GM19239 (cell line): ENCODE results near the gene ERGIC1.
"Not testable (repeated sequence)": the region's sequence is repeated elsewhere in the genome, so short reads cannot be mapped to it uniquely, and the experiment has no call there.

Source experiments
- DNase-seq: peaks from one replicate; pipeline ENCODE4 v3.0.0; 2011; ENCODE audit warnings: low spot score; ENCODE audit not compliant: insufficient read length
- FAIRE-seq: peaks from 2 replicates; lab custom pipeline; 2011; peaks lifted over from hg19 to GRCh38; lab: Jason Lieb, UNC

The ERGIC1 gene

DNA sequence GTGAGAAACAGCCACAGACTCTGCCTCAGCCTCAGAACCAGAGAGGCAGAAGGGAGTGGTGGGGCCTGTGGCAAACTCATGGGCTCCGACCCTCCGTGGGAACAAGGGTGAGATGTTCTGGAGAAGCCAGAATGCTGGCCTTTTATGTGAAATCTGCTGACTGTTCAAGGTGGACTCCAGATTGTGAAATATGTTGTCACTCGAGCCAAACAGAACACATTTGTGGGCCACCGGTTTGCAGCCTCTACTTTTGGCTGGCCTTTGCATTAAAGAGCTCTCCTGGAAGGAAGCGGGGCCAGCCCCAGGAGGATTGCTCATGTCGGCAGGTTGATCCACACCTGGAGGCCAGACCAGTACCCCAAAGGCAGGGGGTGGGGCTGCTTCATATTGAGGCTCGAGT, 62.4 kb downstream of the ERGIC1 start:
- DNase-seq (no peak), FAIRE-seq (no peak)

DNA sequence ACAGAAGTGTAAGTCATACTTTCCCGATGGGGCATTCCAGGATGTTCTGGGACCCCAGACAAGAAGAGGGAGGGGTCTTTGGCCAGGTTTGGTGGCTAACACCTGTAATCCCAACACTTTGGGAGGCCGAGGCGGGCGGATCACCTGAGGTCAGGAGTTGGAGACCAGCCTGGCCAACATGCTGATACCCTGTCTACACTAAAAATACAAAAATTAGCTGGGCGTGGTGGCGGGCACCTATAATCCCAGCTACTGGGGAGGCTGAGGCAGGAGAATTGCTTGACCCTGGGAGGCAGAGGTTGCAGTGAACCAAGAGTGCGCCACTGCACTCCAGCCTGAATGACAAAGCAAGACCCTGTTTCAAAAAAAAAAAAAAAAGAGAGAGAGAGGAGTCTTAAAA, 63.0 kb downstream of the ERGIC1 start:
- not testable (repeated sequence) for FAIRE-seq, DNase-seq

DNA sequence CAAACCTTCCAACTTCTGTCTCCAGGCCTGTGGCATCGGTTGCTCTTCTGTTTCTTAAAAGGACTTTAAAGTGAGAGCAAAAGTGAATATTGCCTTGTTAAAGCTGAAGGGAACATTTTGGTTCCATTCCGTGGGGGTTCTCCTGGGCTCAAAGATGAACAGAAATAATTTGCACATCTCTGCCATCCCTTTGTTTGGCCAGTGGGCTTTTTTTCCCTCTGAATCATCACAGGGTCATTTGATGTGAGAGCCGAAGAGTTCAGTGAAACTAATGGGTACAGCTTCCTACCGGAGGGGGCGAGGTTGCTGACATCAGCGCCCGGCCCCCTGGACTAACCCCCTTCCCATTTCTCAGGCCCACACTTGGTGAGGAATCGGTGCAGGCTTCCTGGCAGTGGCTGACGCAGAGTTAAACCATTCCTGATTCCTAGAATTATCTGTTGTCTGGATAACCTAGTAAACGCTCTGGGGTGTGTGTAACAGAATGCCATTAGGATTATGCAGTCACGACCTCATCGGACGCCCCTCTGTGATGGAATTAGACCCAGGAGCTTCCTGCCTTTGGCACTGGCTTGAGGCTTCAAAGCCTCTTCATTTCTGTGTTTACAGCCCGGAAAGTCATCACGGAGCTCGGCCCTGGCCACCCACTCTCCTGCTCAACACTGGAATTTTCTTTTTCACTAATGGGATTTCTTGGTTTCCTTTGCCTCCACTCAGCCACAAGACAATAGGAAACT, 63.6 kb downstream of the ERGIC1 start:
- FAIRE-seq (no peak), DNase-seq (no peak)

DNA sequence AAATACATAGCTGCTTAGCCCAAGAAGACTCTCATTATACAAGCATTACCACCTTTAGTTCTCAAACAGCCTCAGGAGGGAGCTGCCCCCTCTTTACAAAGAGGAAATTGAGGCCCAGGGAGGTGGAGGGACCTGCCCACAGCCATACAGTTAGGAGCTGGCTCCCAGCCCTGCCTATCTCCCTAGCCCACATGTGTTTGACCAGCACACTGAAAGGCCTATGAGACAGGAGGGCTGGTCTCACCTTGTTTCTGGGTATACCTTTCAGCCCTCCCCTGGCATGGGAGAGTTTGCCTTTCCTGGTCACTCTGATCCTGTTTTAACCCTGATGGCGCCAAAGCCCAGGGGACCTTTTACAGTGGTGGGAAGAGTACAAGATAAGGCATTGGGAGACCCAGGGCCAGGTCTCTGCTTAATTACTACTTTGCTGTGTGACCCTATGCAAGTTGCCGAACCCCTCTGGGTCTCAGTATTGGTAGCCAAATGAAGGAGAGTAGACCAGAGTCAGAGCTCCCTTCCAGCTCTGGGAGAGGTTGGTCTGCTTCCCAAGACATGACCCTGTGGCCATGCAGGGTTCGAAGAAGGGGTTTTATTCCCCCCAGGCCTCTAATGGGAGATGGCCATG, 64.3 kb downstream of the ERGIC1 start:
- no peak for DNase-seq
- no peak for FAIRE-seq

DNA sequence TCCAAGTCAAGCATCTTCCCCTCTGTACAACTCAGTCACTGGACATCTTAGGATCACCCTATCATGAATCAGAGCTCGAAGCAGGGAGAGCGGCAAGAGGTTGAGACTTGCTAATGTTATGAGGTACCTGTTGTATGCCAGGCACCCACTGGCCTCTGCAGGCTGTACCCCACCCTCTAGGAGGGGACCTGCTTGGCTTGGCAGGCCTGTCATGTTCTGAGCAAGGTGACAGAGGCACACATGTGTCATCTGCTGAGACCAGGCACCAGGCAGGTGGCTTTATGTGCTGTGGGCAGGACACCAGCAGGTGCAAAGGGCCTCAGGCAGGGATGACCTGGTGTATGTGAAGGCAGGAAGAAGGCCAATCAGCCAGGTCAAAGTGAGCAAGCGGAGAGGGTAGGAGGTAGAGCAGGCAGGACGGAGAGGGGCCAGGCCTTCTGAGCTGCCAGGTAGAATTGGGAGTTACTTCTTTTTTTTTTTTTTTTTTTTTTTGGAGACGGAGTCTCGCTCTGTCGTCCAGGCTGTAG, 64.9 kb downstream of the ERGIC1 start:
- DNase-seq, result no peak
- FAIRE-seq, result no peak

DNA sequence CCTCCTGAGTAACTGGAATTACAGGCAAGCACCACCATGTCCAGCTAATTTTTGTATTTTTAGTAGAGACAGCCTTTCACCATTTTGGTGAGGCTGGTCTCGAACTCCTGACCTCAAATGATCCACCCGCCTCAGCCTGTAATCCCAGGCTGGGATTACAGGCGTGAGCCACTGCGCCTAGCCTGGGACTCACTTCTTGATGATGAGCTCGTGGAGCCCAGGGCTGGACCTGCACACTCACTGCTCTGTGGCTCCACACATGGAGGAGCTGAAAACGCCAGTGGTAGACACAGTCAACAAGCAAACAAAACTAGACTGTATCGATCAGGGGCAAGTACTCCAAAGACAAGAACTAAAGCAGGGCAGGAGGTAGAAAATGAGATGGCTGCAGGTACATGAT, 65.4 kb downstream of the ERGIC1 start:
- FAIRE-seq (no peak), DNase-seq (no peak)

DNA sequence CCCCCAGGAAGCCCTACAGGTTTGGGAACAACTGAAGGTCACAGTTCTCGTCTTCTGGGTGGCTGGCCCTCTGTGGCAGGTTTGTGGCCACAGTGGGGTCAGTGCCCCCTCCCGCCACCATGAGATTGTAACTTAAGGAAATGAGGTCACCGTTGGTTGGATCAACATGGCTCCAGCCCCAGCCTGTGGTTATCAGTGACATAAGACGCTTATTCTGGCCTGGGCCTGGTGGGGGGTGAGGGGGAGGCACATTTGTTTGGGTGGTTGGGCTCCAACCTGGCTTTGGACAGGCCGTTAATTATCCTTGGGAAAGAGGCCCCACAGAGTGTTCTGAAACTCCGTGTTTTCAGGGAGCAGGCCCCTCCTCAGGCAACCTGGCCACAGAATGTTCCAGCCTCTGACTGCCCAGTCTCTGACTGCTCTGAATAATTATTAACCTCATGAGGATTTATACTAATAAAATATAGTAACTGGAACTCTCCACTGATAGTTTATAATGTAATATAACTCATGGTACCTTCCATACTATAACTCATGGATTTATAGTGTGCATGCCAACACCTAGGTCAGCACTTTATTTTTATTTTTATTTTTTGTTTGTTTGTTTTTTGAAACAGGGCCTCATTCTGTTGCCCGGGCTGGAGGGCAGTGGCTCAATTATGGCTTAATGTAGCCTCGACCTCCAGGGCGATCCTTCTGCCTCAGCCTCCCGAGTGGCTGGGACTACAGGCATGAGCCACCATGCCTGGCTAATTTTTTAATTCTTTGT, 67.1 kb downstream of the ERGIC1 start:
- no peak for FAIRE-seq

DNA sequence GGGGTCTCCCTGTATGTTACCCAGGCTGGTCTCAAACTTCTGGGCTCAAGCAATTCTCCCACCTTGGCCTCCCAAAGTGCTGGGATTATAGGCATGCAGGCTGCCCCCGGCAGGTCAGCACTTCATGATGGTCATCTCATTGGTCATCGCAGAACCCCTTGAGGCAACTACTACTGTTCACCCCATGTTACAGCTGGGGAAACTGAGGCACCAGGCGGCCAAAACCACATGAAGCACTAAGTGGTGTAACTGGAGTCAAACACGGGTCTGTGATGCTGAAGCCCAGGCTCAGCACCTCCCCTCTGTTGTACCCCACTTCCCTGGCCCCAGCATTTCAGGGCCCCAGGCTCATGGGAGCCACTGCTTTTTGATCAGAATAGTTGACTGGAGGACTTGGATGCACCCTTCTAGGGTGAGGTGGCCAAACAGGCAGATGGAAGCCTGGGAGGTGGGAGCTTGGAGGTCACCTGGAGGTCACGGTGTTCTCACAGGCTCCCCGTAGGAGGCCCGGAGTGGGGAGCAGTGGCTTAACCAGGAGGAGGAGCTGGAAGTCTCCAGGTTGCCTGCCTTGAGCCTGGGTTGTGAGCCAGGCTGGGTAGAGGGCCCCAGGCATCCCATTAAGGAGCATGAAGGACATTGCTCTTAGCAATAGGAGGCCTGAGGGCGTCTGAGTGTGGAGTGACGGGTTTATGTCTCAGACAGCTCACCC, 67.9 kb downstream of the ERGIC1 start:
- no peak for DNase-seq
- no peak for FAIRE-seq

More for the DNA sequence above, 67.1 kb downstream of the ERGIC1 start:
- no peak for DNase-seq

DNA sequence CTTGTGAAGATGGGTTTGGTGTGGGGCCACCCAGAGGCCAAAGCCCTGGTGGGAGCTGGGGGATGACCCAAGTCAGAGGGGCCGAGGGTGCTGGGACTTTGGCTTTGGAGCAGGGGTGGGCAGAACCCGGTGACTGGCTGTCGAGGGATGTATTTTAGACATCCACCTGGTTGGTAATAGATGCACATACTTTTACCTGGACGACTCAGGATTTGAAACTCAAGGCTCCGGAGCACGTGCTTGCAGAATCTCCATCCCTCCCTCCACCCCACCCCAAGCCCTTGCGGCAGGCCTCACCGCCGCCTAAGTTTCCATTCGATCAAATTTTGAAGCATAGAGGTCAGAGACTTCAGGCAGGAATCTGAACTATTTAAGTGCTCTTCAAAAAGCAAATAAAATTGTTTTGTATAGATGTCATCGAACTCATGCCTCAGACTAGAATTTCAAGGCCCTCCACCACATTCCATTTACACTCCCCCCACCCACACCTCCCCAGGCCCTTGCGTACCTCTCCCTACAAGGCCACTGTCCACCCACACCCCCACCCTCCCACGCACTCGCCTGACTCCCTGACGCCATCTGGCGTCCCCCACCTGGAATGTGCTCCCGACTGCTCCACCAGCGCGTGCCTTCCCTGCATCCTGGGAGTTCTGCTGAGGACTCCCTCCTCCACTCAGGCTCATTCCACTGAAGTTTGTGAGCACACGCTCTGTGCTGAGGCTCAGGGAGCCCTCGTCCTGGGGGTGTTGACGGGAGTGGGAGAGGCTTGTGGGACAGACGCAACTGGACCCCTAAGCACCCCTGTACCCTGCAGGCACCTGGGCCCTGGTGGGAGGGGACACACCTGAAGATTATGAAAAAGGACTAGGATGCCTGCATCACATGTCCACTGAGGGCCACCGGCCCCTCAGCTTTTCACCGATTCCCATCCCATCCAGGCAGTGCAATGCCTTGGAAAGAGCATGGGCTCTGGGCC, 68.7 kb downstream of the ERGIC1 start:
- no peak for FAIRE-seq
- DNase-seq, result no peak

DNA sequence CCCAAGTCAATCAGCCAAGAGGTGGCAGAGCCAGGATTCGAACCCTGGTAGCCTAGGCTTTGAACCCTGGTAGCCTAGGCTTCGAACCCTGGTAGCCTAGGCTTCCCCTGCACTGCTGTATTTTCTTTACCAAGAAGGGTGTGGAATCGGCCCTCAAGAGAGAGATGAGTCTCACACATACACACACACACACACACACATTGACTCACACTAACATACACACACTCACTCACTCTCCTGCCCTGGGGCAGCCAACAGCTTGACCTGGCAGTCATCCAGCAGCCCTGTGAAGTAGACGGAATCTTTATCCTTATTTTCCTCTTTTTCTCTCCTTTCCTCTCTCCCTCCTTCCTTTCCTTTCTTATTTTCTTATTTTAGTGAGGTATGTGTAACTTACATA, 69.7 kb downstream of the ERGIC1 start:
- DNase-seq (no peak), FAIRE-seq (no peak)

DNA sequence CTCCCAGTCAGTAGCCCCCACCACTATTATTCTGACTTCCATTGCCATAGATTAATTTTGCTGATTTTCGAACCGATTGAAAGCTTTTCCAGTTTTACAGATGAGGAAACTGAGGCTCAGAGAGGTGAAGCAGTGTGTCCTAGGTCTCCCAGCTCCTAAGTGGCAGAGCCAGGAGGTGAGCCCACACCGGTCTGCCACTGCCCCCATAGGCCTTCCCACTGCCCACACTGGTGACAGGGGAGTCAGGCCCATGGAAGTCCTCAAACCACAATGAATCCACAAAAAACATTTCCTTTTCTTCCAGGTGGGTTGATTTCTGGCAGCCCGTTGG, 70.2 kb downstream of the ERGIC1 start:
- FAIRE-seq, result no peak
- DNase-seq, result no peak

DNA sequence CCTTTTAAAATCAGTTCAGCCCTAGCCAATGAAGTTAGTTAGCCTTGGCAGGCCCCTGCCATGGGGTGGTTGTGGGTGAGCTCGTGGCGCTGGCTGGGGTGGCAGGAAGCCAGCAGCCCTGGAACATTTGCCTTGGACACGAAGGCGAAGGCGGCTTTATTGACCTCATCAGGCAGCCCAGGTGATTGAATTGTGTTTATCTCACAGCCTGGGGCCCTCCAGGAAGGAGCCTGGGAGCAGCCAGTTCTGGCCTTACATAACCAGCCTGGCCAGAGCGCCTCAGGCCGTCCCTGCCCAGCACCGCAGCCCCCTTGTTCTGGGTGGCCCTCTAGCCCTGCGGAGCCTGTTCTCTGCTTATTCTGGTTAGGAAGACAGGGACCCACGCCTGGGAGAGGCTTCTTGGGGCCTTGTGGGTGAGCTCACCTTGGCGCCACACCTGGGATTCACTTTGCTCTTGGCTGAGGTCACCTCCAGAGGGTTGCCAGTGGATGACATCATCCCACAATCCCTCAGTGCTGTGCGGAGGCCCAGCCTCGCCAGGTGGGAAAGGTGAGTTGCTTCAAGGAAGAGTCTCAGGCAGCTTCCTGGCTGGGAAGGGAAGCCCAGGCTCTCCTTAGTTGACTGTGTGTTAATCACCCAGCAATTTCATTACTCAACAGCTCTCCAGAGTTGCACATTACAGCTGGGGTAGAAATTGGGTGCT, 70.7 kb downstream of the ERGIC1 start:
- no peak for FAIRE-seq
- no peak for DNase-seq

DNA sequence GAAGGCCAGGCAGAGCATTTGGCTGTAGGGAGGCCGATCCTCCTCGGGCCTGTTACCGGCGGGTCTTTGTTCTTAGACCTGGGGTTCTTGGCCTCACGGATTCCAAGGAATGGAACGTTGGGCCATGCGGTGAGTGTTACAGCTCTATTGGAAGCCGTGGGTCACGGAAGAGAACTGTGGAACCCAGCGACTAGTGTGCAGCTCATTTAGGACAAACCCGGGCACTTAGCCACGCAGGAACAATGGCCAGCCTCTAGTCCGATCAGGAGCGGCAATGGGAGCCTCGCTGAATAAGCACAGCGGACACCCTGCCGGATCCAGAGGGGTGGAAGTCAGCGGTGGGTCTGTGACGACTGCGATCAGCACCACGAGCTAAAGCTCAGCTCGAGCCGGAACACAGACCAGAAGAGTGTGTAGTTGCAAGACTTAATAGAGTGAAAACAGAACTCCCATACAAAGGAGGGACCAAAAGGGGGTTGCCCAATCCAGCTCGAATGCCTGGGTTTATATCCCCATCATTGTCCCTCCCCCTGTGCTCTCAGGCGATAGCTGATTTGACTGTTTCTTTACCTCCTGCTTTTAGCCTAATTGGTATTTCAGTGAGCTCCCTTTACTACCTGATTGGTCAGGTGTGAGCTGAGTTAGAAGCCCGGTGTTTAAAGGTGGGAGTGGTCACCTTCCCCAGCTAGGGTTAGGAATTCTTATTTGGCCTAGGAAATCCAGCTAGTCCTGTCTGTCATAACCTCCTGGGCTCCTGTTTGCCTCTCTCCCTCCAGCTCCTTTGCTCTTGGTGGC, 71.5 kb downstream of the ERGIC1 start:
- DNase-seq, result no peak
- FAIRE-seq, result no peak

DNA sequence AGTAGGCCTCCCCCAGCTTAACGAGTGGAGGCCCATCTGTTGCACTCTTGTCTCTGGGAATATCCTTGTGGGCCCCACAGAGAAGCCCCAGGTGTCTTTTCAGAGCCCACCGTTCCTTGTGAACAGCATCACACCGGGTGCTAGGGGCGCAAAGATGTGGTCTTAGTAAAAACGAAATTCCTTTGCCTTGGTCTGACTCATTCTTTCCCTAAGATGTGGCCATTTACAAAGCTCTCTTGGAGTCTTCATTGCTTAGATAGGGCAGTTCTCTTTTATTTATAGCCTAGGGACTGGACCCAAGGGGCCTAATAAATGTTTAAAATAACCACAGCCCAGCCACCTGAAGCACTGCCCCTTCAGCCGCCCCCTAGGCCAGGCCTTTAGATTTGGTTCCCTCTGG, 72.4 kb downstream of the ERGIC1 start:
- no peak for FAIRE-seq
- no peak for DNase-seq

DNA sequence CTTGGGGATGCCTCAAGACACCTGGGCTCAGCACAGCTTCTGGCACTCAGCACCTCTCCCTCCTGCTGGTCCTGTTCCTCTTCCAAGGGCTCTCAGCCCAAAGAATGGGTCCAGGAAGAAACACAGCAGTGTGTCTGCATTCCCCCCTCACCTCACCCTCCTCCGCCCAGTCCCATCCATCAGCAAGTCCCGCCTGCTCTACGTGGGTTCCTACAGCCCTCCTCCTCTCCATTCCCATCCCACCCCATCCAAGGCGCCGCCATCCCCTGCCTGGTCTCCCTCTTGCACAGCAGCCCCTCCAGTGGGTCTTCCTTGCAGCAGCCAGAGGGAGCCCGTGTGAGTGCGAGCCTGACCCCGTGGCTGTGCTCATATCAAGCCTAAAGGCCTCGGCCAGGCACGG, 72.8 kb downstream of the ERGIC1 start:
- DNase-seq (no peak), FAIRE-seq (no peak)

DNA sequence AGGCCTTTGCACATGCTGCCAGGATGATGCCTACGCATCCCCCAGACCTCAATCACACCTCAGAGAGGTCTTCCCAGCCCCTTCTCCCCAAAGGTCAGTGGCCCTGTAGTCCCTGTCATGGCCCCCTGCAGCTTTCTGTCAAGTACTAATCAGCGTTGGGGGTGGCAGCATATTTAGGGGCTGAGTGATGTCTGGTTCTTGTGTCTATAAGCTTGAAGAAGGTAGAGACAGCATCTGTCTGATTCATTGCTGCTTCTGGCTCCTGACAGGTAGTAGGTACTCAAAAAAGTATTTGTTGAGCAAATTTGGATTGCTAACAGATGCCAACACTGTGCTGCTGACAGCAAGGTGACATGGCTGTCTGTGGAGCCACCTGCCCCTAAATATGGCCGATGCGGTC, 73.6 kb downstream of the ERGIC1 start:
- no peak for DNase-seq
- FAIRE-seq, result no peak

DNA sequence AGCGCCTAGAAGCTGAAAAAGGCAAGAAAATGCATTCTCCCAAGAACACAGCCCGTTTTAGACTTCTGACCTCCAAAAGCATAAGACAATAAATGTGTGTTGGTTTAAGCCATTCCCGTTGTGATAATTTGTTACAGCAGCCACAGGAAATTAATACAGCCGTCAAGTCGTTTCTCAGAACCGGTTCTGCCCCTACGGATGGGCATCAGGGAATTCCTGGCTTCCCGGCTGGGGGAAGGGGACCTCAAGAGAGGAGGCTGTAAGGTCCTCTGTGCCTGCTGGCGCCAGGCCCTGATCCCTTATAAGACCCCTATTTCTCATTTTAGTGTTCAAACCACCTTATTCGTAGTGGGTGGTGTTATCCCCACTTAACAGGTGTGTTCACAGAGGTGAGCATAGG, 74.6 kb downstream of the ERGIC1 start:
- no peak for FAIRE-seq
- no peak for DNase-seq

DNA sequence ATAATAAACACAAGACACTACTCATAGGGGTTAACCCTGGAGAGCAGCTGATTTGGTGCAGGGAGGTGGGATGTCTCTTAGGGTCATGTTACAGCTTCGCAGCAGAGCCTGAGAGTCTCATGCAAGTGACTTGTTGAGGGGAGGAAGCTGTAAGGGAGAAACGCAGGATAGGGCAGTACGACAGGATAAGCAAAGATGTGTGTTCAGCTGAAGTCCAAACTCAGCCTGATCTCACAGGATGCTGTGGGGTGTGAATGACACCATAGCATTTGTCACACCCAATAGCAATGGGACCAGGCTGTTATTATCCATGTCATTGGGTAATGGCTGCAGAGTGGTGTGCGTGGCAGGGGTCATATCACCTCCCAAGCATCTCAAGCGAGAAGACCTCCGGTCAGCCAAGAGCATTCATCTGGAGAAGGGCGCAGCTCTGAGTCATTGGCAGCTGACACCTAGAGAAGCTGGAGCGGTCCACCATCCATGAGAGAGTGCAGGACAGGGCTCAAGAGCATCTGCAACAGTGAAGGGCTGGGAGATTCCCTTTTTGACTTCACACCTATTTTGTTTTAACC, 76.0 kb downstream of the ERGIC1 start:
- DNase-seq, result no peak
- no peak for FAIRE-seq
